Right atrium auricular region (tissue), 2 donors: Measurements from ENCODE around the gene SLC2A4. TPM values are rescaled to one million over a fixed set of nuclear protein-coding genes. Genes with fewer than 3 reads are reported as not detected.
"Not testable (repeated sequence)": the region's sequence is repeated elsewhere in the genome, so short reads cannot be mapped to it uniquely, and the experiment has no call there.

Source experiments
- DNase-seq: peaks from one replicate; pipeline ENCODE4 v3.0.0-alpha.2; 2019; ENCODE audit warnings: low spot score
- H3K27ac ChIP-seq, 2 donors: fragments of 200-600 bp; sonication (generic); 1 replicate in 1 of 2; 2 replicates in 1 of 2; pipeline ENCODE4 v1.5.1; 2016 to 2019
- H3K27me3 ChIP-seq, 2 donors: fragments of 200-600 bp; sonication (generic); one replicate each; pipeline versions ENCODE4 v1.5.1 to v1.6.0; 2017 to 2019
- H3K36me3 ChIP-seq: fragments of 200-600 bp; sonication (generic); one replicate; pipeline ENCODE4 v1.5.1; 2016
- H3K4me1 ChIP-seq, 2 donors: fragments of 200-600 bp; sonication (generic); one replicate each; pipeline versions ENCODE4 v1.5.1 to v1.6.0; 2017 to 2019
- H3K4me3 ChIP-seq, 2 donors: fragments of 200-600 bp; sonication (generic); 1 replicate in 1 of 2; 2 replicates in 1 of 2; pipeline ENCODE4 v1.5.1; 2017 to 2019; ENCODE audit warnings: mild to moderate bottlenecking in 1 of 2, moderate library complexity in 1 of 2
- H3K9me3 ChIP-seq, 2 donors: fragments of 200-600 bp; sonication (generic); one replicate each; pipeline ENCODE4 v1.5.1; 2019
- CTCF ChIP-seq, 2 donors: fragments of 200-600 bp; sonication (generic); IDR thresholded peaks; one replicate each; pipeline ENCODE4 v1.5.1; 2019; ENCODE audit warnings: antibody characterized with exemption in 2 of 2
- total RNA-seq, 2 donors: library from RNA; depleted of rRNA; stranded (reverse); fragments of >200 nt; gene quantifications; one replicate each; pipeline ENCODE4 v1.1.0, GENCODE V29; 2016

SLC2A4 gene
- total RNA-seq, 2 donors from 2014 or later, result 70.3 to 151 TPM

- TF ChIP-seq CTCF (IDR thresholded peaks at IDR 0.05), result no peak
- Histone ChIP-seq H3K4me3 (peak overlapping the region in 1 of 2 donors; percentile 83), H3K27me3 (no peaks in the 10 kb centered on the region), H3K27ac (peak overlapping the region; percentile 96 to 99), H3K4me1 (peaks cover 0 to 43% of the 10 kb centered on the region in 2 donors), H3K9me3 (no peaks in the 10 kb centered on the region), H3K36me3 (peaks cover 39% of the 10 kb centered on the region)
- no peak for DNase-seq
Measured at GRCh38 chr17:7240375-7240774, 41.1 kb upstream of the SLC2A4 start.

GRCh38 chr17:7241090-7241733 lies 40.3 kb upstream of the SLC2A4 start:
- no peak for DNase-seq
- TF ChIP-seq CTCF (IDR thresholded peaks at IDR 0.05), result no peak
- Histone ChIP-seq H3K36me3 (peaks cover 38% of the 10 kb centered on the region), H3K9me3 (no peaks in the 10 kb centered on the region), H3K4me1 (peaks cover 0 to 38% of the 10 kb centered on the region in 2 donors), H3K27me3 (no peaks in the 10 kb centered on the region), H3K4me3 (peak overlapping the region; percentile 65 to 83), H3K27ac (peak overlapping the region; percentile 96 to 99)

GRCh38 chr17:7241783-7242716 lies 39.5 kb upstream of the SLC2A4 start, which contains the start of gene GABARAP:
Gene GABARAP, minus strand, starts transcription at chr17:7242449. Its CDS starts 119 bp downstream, at chr17:7242330.
- peaks cover 44% of the 10 kb centered on the region for H3K36me3 ChIP-seq

GRCh38 chr17:7242717-7243452 lies 38.6 kb upstream of the SLC2A4 start:
- peak in 1 of 2 donors; percentile 40 for TF ChIP-seq CTCF (IDR thresholded peaks at IDR 0.05)
- H3K36me3 ChIP-seq, result peaks cover 45% of the 10 kb centered on the region

More at GRCh38 chr17:7241783-7242716, 39.5 kb upstream of the SLC2A4 start, which contains the start of gene GABARAP:
- H3K4me3 ChIP-seq, result peak within 1 kb of the TSS; percentile 65 to 83
- H3K4me1 ChIP-seq, result peaks cover 0 to 35% of the 10 kb centered on the region in 2 donors
- H3K9me3 ChIP-seq, result no peaks in the 10 kb centered on the region
- DNase-seq, result peak; percentile 94
- TF ChIP-seq CTCF (IDR thresholded peaks at IDR 0.05), result no peak
- H3K27ac ChIP-seq, result peak within 1 kb of the TSS; percentile 96 to 99
- H3K27me3 ChIP-seq, result no peaks in the 10 kb centered on the region

GRCh38 chr17:7243453-7243729 lies 38.1 kb upstream of the SLC2A4 start:
- H3K4me1 ChIP-seq, result peaks cover 0 to 28% of the 10 kb centered on the region in 2 donors
- DNase-seq, result no peak
- H3K27me3 ChIP-seq, result no peaks in the 10 kb centered on the region
- H3K4me3 ChIP-seq, result peak overlapping the region; percentile 65 to 83
- H3K27ac ChIP-seq, result peak overlapping the region; percentile 96 to 99
- peaks cover 45% of the 10 kb centered on the region for H3K36me3 ChIP-seq
- no peak for TF ChIP-seq CTCF (IDR thresholded peaks at IDR 0.05)
- H3K9me3 ChIP-seq, result no peaks in the 10 kb centered on the region

More at GRCh38 chr17:7242717-7243452, 38.6 kb upstream of the SLC2A4 start:
- H3K27me3 ChIP-seq, result no peaks in the 10 kb centered on the region
- no peaks in the 10 kb centered on the region for H3K9me3 ChIP-seq
- H3K4me3 ChIP-seq, result peak overlapping the region; percentile 65 to 83
- DNase-seq, result peak; percentile 98
- peaks cover 0 to 28% of the 10 kb centered on the region in 2 donors for H3K4me1 ChIP-seq
- peak overlapping the region; percentile 96 to 99 for H3K27ac ChIP-seq

- not testable (repeated sequence) for DNase-seq
- Histone ChIP-seq H3K4me1 (peaks cover 0 to 30% of the 10 kb centered on the region in 2 donors), H3K27ac (peak overlapping the region; percentile 96 to 99)
Measured at GRCh38 chr17:7243838-7244237, 37.7 kb upstream of the SLC2A4 start.

More at GRCh38 chr17:7243838-7244237, 37.7 kb upstream of the SLC2A4 start:
- H3K27me3 ChIP-seq, H3K9me3 ChIP-seq: not testable (repeated sequence)
- Histone ChIP-seq H3K36me3 (peaks cover 45% of the 10 kb centered on the region), H3K4me3 (peak overlapping the region in 1 of 2 donors; percentile 83)
